IMR-90 (cell line): ENCODE data around the gene INO80D. TPM values are rescaled to one million over a fixed set of nuclear protein-coding genes. Genes with fewer than 3 reads are reported as not detected.

Experiments used
- ATAC-seq: fragments of 200-7000 bp; cut with Tn5 transposase; 2 replicates; pipeline ENCODE4 v1.9.1; 2020; ENCODE audit warnings: low read depth, mild to moderate bottlenecking, moderate library complexity
- BruUV-seq: library from RNA; stranded (reverse); fragments of 400-500 nt; replicated peaks from 2 replicates; lab custom pipeline; 2021; lab: Mats Ljungman, UMichigan
- CTCF ChIA-PET: fragments of 300-600 bp; formaldehyde crosslinking; extraction: SDS; loops from one replicate; lab custom pipeline; 2021; ENCODE audit warnings: antibody characterized with exemption; lab: Yijun Ruan, JAX
- POLR2A ChIA-PET: fragments of 300-600 bp; sonication (Branson Sonifier 250); formaldehyde crosslinking; loops from one replicate; lab custom pipeline; 2022; ENCODE audit warnings: antibody characterized with exemption; ENCODE audit not compliant: unreplicated experiment; lab: Charles Lee
- DNase-seq: peaks from one replicate; pipeline ENCODE4 v3.0.0; 2013
- H2AFZ ChIP-seq: replicated peaks from 2 replicates; pipeline ENCODE3; 2013; ENCODE audit warnings: low read length, mild to moderate bottlenecking; ENCODE audit not compliant: poor library complexity
- H2AK5ac ChIP-seq: 2 replicates; pipeline ENCODE4 v1.6.1; 2013; ENCODE audit warnings: low read depth, low read length, inconsistent platforms
- H2AK9ac ChIP-seq: replicated peaks from 2 replicates; pipeline ENCODE3; 2013; ENCODE audit warnings: mild to moderate bottlenecking, low read depth, low read length, moderate library complexity; ENCODE audit not compliant: poor library complexity
- H2BK120ac ChIP-seq: 2 replicates; pipeline ENCODE4 v1.6.1; 2013; ENCODE audit warnings: low read depth, low read length, inconsistent platforms
- H2BK15ac ChIP-seq: 3 replicates; pipeline ENCODE4 v1.6.1; 2013; ENCODE audit warnings: low read depth, low read length, inconsistent platforms
- H2BK20ac ChIP-seq: 2 replicates; pipeline ENCODE4 v1.6.1; 2013; ENCODE audit warnings: low read depth, mild to moderate bottlenecking, inconsistent platforms, low read length, moderate library complexity
- H2BK5ac ChIP-seq: 2 replicates; pipeline ENCODE4 v1.6.1; 2013; ENCODE audit warnings: mild to moderate bottlenecking, low read depth, low read length, inconsistent platforms; ENCODE audit not compliant: poor library complexity, severe bottlenecking
- H3K14ac ChIP-seq: replicated peaks from 2 replicates; pipeline ENCODE4 v1.6.1; 2013; ENCODE audit warnings: low read depth, low read length, inconsistent platforms
- H3K18ac ChIP-seq: 2 replicates; pipeline ENCODE4 v1.6.1; 2013; ENCODE audit warnings: low read depth, low read length, control low read depth
- H3K23ac ChIP-seq: 2 replicates; pipeline ENCODE4 v1.6.1; 2013; ENCODE audit warnings: low read depth, low read length, inconsistent platforms
- H3K27ac ChIP-seq: 2 replicates; pipeline ENCODE4 v1.5.1; 2013; ENCODE audit warnings: mild to moderate bottlenecking, control low read depth, low read length; ENCODE audit not compliant: insufficient read depth
- H3K27me3 ChIP-seq: 2 replicates; pipeline ENCODE4 v1.6.1; 2013; ENCODE audit warnings: low read length; ENCODE audit not compliant: control insufficient read depth, insufficient read depth
- H3K36me3 ChIP-seq: 2 replicates; pipeline ENCODE4 v1.6.1; 2013; ENCODE audit warnings: low read length, mixed read lengths; ENCODE audit not compliant: control insufficient read depth, insufficient read depth
- H3K4ac ChIP-seq: 2 replicates; pipeline ENCODE4 v1.6.1; 2013; ENCODE audit warnings: low read depth, low read length, inconsistent platforms
- H3K4me1 ChIP-seq: 2 replicates; pipeline ENCODE4 v1.6.1; 2013; ENCODE audit warnings: low read length, mixed read lengths; ENCODE audit not compliant: control insufficient read depth, insufficient read depth
- H3K4me2 ChIP-seq: 2 replicates; pipeline ENCODE4 v1.6.1; 2013; ENCODE audit warnings: low read depth, mild to moderate bottlenecking, control low read depth, low read length, moderate library complexity
- H3K4me3 ChIP-seq: 2 replicates; pipeline ENCODE4 v1.5.1; 2013; ENCODE audit warnings: low read depth, mild to moderate bottlenecking, control low read depth, low read length, moderate library complexity; ENCODE audit not compliant: insufficient read depth
- H3K56ac ChIP-seq: 2 replicates; pipeline ENCODE4 v1.6.1; 2013; ENCODE audit warnings: low read length, inconsistent platforms; ENCODE audit not compliant: insufficient read depth; ENCODE audit errors: extremely low read depth
- H3K79me1 ChIP-seq, 2 experiments: 2 replicates each; pipeline ENCODE4 v1.6.1; 2013; ENCODE audit warnings: low read length in 2 of 2, inconsistent platforms in 1 of 2, low read depth in 1 of 2
- H3K9ac ChIP-seq: 2 replicates; pipeline ENCODE4 v1.6.1; 2013; ENCODE audit warnings: low read depth, low read length, control low read depth
- H3K9me1 ChIP-seq: 2 replicates; pipeline ENCODE4 v1.6.1; 2013; ENCODE audit warnings: low read length, inconsistent platforms; ENCODE audit not compliant: insufficient read depth
- H3K9me3 ChIP-seq: 2 replicates; pipeline ENCODE4 v1.6.1; 2013; ENCODE audit warnings: low read length; ENCODE audit not compliant: control insufficient read depth, insufficient read depth
- H4K20me1 ChIP-seq: 2 replicates; pipeline ENCODE4 v1.6.1; 2013; ENCODE audit warnings: low read length, inconsistent platforms; ENCODE audit not compliant: insufficient read depth
- H4K5ac ChIP-seq: 2 replicates; pipeline ENCODE4 v1.6.1; 2013; ENCODE audit warnings: mild to moderate bottlenecking, low read depth, low read length, control low read depth
- H4K8ac ChIP-seq, 2 experiments: 2 replicates each; pipeline ENCODE4 v1.6.1; 2013; ENCODE audit warnings: low read depth in 2 of 2, low read length in 2 of 2, control low read depth in 1 of 2, inconsistent platforms in 1 of 2
- H4K91ac ChIP-seq: 2 replicates; pipeline ENCODE4 v1.6.1; 2013; ENCODE audit warnings: low read depth, low read length, inconsistent platforms; ENCODE audit not compliant: insufficient read depth
- BHLHE40 ChIP-seq: fragments of 150-350 bp; IDR thresholded peaks from 2 replicates; pipeline ENCODE4 v1.6.1; 2016; ENCODE audit warnings: mild to moderate bottlenecking, low read depth, low read length
- CEBPB ChIP-seq: IDR thresholded peaks from 2 replicates; pipeline ENCODE4 v1.6.1; 2012; ENCODE audit warnings: low read depth, low read length, improper control_type of control experiment
- CHD1 ChIP-seq: IDR thresholded peaks from 2 replicates; pipeline ENCODE4 v1.6.1; 2012; ENCODE audit warnings: low read depth, low read length, improper control_type of control experiment
- ELK1 ChIP-seq: fragments of 150-350 bp; IDR thresholded peaks from 2 replicates; pipeline ENCODE4 v1.6.1; 2016; ENCODE audit warnings: low read depth, mild to moderate bottlenecking, low read length, moderate library complexity, borderline replicate concordance
- MXI1 ChIP-seq: IDR thresholded peaks from 2 replicates; pipeline ENCODE4 v1.6.1; 2012; ENCODE audit warnings: low read depth, mild to moderate bottlenecking, low read length, moderate library complexity, borderline replicate concordance
- NFE2L2 ChIP-seq: fragments of 150-350 bp; IDR thresholded peaks from 2 replicates; pipeline ENCODE4 v1.6.1; 2016; ENCODE audit warnings: low read depth, mild to moderate bottlenecking, low read length
- RFX5 ChIP-seq: IDR thresholded peaks from 2 replicates; pipeline ENCODE4 v1.8.0; 2012; ENCODE audit warnings: low read depth, mild to moderate bottlenecking, low read length, moderate library complexity
- WGBS, 2 experiments: methylation state at CpG; one replicate each; pipeline versions ENCODE4 v1.1.5 to v1.1.7; 2013; ENCODE audit warnings: missing lambda C conversion rate in 2 of 2; ENCODE audit not compliant: insufficient read length in 1 of 2; ENCODE audit errors: extremely low coverage in 2 of 2; 5-methylcytosine and 5-hydroxymethylcytosine counted together
- dilution Hi-C: fragments of 300-500 bp; cut with HindIII; formaldehyde crosslinking; loops from one replicate; pipeline ENCODE4 v1.14.3; 2018; ENCODE audit warnings: low sequenced_read_pairs; ENCODE audit not compliant: unreplicated experiment
- in situ Hi-C: fragments of 300-500 bp; cut with MboI; formaldehyde crosslinking; loops from 3 replicates; pipeline ENCODE4 v1.14.3; 2019; ENCODE audit warnings: low sequenced_read_pairs, inconsistent platforms, mixed read lengths
- intact Hi-C: fragments of 100-400 bp; cut with micrococcal nuclease; formaldehyde crosslinking; loops from 2 replicates; pipeline ENCODE4 v1.10.0; 2022
- polyA plus RNA-seq, 3 experiments: library from polyadenylated mRNA; depleted of rRNA; stranded (reverse); fragments of >200 nt; gene quantifications; 2 replicates each; pipeline ENCODE4 v1.2.3, GENCODE V29; 2012; ENCODE audit warnings: low replicate concordance in 1 of 3
- total RNA-seq: library from RNA; depleted of rRNA; stranded (reverse); fragments of >200 nt; gene quantifications from 2 replicates; pipeline ENCODE4 v1.2.3, GENCODE V29; 2012

INO80D gene
- total and polyA plus RNA-seq, 2 of the 4 experiments (the other 2 are of a cell fraction), result 0.79 to 4.5 TPM

GRCh38 chr2:205952282-205952681, 133.7 kb downstream of the INO80D start:
- POLR2A ChIA-PET, result interaction anchor here (0.6 kb wide), 1 partner anchor 61 kb away, joined by 8 read pairs; no protein-coding TSS in a partner anchor
- BruUV-seq, result no TSS peak
- no peak overlapping the region for H3K4me3 ChIP-seq
- no peak overlapping the region for H2BK15ac ChIP-seq
- H3K56ac ChIP-seq, result no peak overlapping the region
- no peak overlapping the region for H2BK20ac ChIP-seq
- H3K9me1 ChIP-seq, result no peaks in the 10 kb centered on the region; the same call in 1 of the 2 replicates
- H3K14ac ChIP-seq, result no peak overlapping the region
- dilution Hi-C loops, result no loop called here
- no peak overlapping the region for H3K18ac ChIP-seq
- H4K20me1 ChIP-seq, result no peaks in the 10 kb centered on the region
- H2AK5ac ChIP-seq, result no peak overlapping the region
- H4K8ac ChIP-seq, result no peak overlapping the region
- peaks cover 10% of the 10 kb centered on the region for H3K27me3 ChIP-seq
- intact Hi-C loops, result no loop called here
- H2AK9ac ChIP-seq, result no peak overlapping the region
- H2BK120ac ChIP-seq, result no peak overlapping the region
- WGBS, 2 experiments, result 60% methylated on average over 1 of the region's 2 CpGs; no CpG with 5 or more reads in 1 of the 2 experiments
- H2AFZ ChIP-seq, result no peak overlapping the region
- in situ Hi-C loops, result no loop called here
- no peaks in the 10 kb centered on the region for H3K36me3 ChIP-seq
- H3K4me1 ChIP-seq, result no peaks in the 10 kb centered on the region; the same call in 1 of the 2 replicates
- H3K9me3 ChIP-seq, result peaks cover 2% of the 10 kb centered on the region
- no peak overlapping the region for H3K4me2 ChIP-seq
- H4K91ac ChIP-seq, result no peak overlapping the region
- DNase-seq (no peak), ATAC-seq (no peak)
- H3K79me1 ChIP-seq, result no peaks in the 10 kb centered on the region
- no peak overlapping the region for H3K27ac ChIP-seq
- no peak overlapping the region for H3K9ac ChIP-seq
- H2BK5ac ChIP-seq, result no peak overlapping the region
- H4K5ac ChIP-seq, result no peak overlapping the region
- H3K23ac ChIP-seq, result no peak overlapping the region
- no peak for TF ChIP-seq NFE2L2
- TF ChIP-seq RFX5, result no peak
- TF ChIP-seq CHD1, result no peak
- no peak for TF ChIP-seq ELK1
- TF ChIP-seq BHLHE40, result no peak
- TF ChIP-seq CEBPB, result no peak
- no peak for TF ChIP-seq MXI1
- CTCF ChIA-PET, result interaction anchor here (0.6 kb wide), 1 partner anchor 886 kb away, joined by 3 read pairs; no protein-coding TSS in a partner anchor
- no peak overlapping the region for H3K4ac ChIP-seq
